Keratinocyte (primary cell): Measurements from ENCODE around the gene CEP85. TPM values are rescaled to one million over a fixed set of nuclear protein-coding genes. Genes with fewer than 3 reads are reported as not detected.
A peak's percentile ranks its signal among the peaks of the same experiment; 100 is the strongest.

Experiments used
- DNase-seq: peaks from one replicate; pipeline ENCODE4 v3.0.0-alpha.2; 2011; ENCODE audit warnings: low read depth, missing footprints, low spot score
- FAIRE-seq: peaks from 2 replicates; lab custom pipeline; 2011; peaks lifted over from hg19 to GRCh38; lab: Jason Lieb, UNC
- H2AFZ ChIP-seq: 2 replicates; pipeline ENCODE4 v1.6.0; 2012; ENCODE audit warnings: low read length, control low read depth, inconsistent platforms; ENCODE audit not compliant: control insufficient read depth
- H3K27ac ChIP-seq: 2 replicates; pipeline ENCODE4 v1.5.1; 2011; ENCODE audit warnings: low read length; ENCODE audit not compliant: control insufficient read depth, insufficient read depth
- H3K27me3 ChIP-seq: 3 replicates; pipeline ENCODE4 v1.6.0; 2011; ENCODE audit warnings: low read length; ENCODE audit not compliant: control insufficient read depth, insufficient read depth; ENCODE audit errors: extremely low read depth
- H3K36me3 ChIP-seq, 2 experiments: 2 replicates in 1 of 2; 3 replicates in 1 of 2; pipeline ENCODE4 v1.5.1; 2011; ENCODE audit warnings: low read length in 2 of 2, mild to moderate bottlenecking in 1 of 2; ENCODE audit not compliant: control insufficient read depth in 2 of 2, insufficient read depth in 2 of 2; ENCODE audit errors: extremely low read depth in 1 of 2
- H3K4me1 ChIP-seq: 3 replicates; pipeline ENCODE4 v1.5.1; 2011; ENCODE audit warnings: low read length; ENCODE audit not compliant: control insufficient read depth, insufficient read depth; ENCODE audit errors: extremely low read depth
- H3K4me2 ChIP-seq: 3 replicates; pipeline ENCODE4 v1.6.0; 2011; ENCODE audit warnings: low read depth, low read length; ENCODE audit not compliant: control insufficient read depth, insufficient read depth; ENCODE audit errors: extremely low read depth
- H3K4me3 ChIP-seq, 3 experiments: fragments of 200-600 bp in 1 of 3; sonication (generic) in 1 of 3; 2 replicates in 2 of 3; 3 replicates in 1 of 3; pipeline ENCODE4 v1.5.1; 2011 to 2016; ENCODE audit warnings: low read length in 3 of 3, mild to moderate bottlenecking in 3 of 3, control low read depth in 2 of 3, inconsistent platforms in 1 of 3, low read depth in 1 of 3, mixed read lengths in 1 of 3, mixed run types in 1 of 3, moderate library complexity in 1 of 3; ENCODE audit not compliant: control insufficient read depth in 2 of 3, insufficient read depth in 2 of 3; ENCODE audit errors: extremely low read depth in 1 of 3
- H3K79me2 ChIP-seq: 2 replicates; pipeline ENCODE4 v1.6.0; 2012; ENCODE audit warnings: low read length; ENCODE audit not compliant: control insufficient read depth, insufficient read depth
- H3K9ac ChIP-seq: 3 replicates; pipeline ENCODE4 v1.6.0; 2011; ENCODE audit warnings: low read length; ENCODE audit not compliant: control insufficient read depth, insufficient read depth; ENCODE audit errors: extremely low read depth
- H3K9me1 ChIP-seq: 3 replicates; pipeline ENCODE4 v1.6.0; 2011; ENCODE audit warnings: low read length; ENCODE audit not compliant: control insufficient read depth, insufficient read depth; ENCODE audit errors: extremely low read depth
- H3K9me3 ChIP-seq: 2 replicates; pipeline ENCODE4 v1.5.1; 2012; ENCODE audit warnings: low read depth, low read length; ENCODE audit not compliant: control insufficient read depth
- H4K20me1 ChIP-seq: 3 replicates; pipeline ENCODE4 v1.6.0; 2011; ENCODE audit warnings: low read length; ENCODE audit not compliant: control insufficient read depth, insufficient read depth; ENCODE audit errors: extremely low read depth
- CTCF ChIP-seq, 3 experiments: IDR thresholded peaks in 1 of 3; conservative IDR thresholded peaks in 1 of 3; optimal IDR thresholded peaks in 1 of 3; 2 replicates in 2 of 3; 3 replicates in 1 of 3; pipeline versions ENCODE3 to v1.5.1; 2011; ENCODE audit warnings: low read length in 3 of 3, mild to moderate bottlenecking in 3 of 3, moderate library complexity in 2 of 3, control low read depth in 1 of 3, inconsistent platforms in 1 of 3; ENCODE audit not compliant: insufficient read depth in 2 of 3; ENCODE audit errors: extremely low read depth in 1 of 3
- EZH2 ChIP-seq: IDR thresholded peaks from one replicate; pipeline ENCODE4 v1.6.1; 2012; ENCODE audit warnings: inconsistent platforms, mild to moderate bottlenecking, low read length, moderate library complexity
- dilution Hi-C: fragments of 300-500 bp; cut with MboI; formaldehyde crosslinking; loops from one replicate; pipeline ENCODE4 v1.7.0; 2020; ENCODE audit warnings: low sequenced_read_pairs; ENCODE audit not compliant: extremely low pct_ligation_motif_present
- polyA plus RNA-seq, 5 experiments: library from polyadenylated mRNA; depleted of rRNA in 3 of 5; stranded (reverse) in 3 of 5; stranded (forward) in 1 of 5; unstranded in 1 of 5; fragments of >200 nt; gene quantifications; 1 replicate in 1 of 5; 2 replicates in 3 of 5; 3 replicates in 1 of 5; pipeline versions ENCODE4 v1.2.1 to v1.2.3, GENCODE V29; 2011 to 2012; ENCODE audit warnings: missing spikeins in 2 of 5, low read depth in 1 of 5, low replicate concordance in 1 of 5

Gene CEP85
- polyA plus RNA-seq, 1 donor (not counting 4 experiments of a cell fraction or from before 2014, with no cell fraction given), result 17.0 TPM

- Histone ChIP-seq H3K27ac (no peak overlapping the region), H3K36me3 (peaks cover 17 to 27% of the 10 kb centered on the region in 2 experiments), H4K20me1 (peaks cover 14% of the 10 kb centered on the region), H3K9me1 (peaks cover 3% of the 10 kb centered on the region), H3K9me3 (no peaks in the 10 kb centered on the region), H3K4me3 (no peak overlapping the region), H3K27me3 (no peaks in the 10 kb centered on the region), H3K79me2 (peaks cover 21% of the 10 kb centered on the region), H3K4me2 (no peak overlapping the region), H3K9ac (no peak overlapping the region), H2AFZ (no peak overlapping the region), H3K4me1 (peaks cover 49% of the 10 kb centered on the region)
- no peak for FAIRE-seq
- TF ChIP-seq CTCF (optimal IDR thresholded peaks at IDR 0.05 in 1 of 3, IDR thresholded peaks at IDR 0.05 in 1 of 3, conservative IDR thresholded peaks at IDR 0.05 in 1 of 3; ENCODE audit: extremely low read depth in 1 of 3, insufficient read depth in 2 of 3, low read length in 3 of 3) (no peak), EZH2 (no peak)
- dilution Hi-C loops, result no loop called here
- DNase-seq, result no peak
Measured at GRCh38 chr1:26283279-26283853, 49.4 kb downstream of the CEP85 start.

GRCh38 chr1:26283871-26284596 is 50.0 kb downstream of the CEP85 start:
- Histone ChIP-seq H3K4me2 (peak overlapping the region; percentile 41), H2AFZ (no peak overlapping the region), H3K4me3 (no peak overlapping the region), H3K9me1 (peaks cover 3% of the 10 kb centered on the region), H3K9ac (no peak overlapping the region), H3K27ac (peak overlapping the region; percentile 36), H3K27me3 (no peaks in the 10 kb centered on the region), H3K36me3 (peaks cover 17 to 27% of the 10 kb centered on the region in 2 experiments), H3K4me1 (peaks cover 48% of the 10 kb centered on the region), H4K20me1 (peaks cover 14% of the 10 kb centered on the region), H3K79me2 (peaks cover 21% of the 10 kb centered on the region), H3K9me3 (no peaks in the 10 kb centered on the region)
- FAIRE-seq (no peak), DNase-seq (no peak)
- no peak for TF ChIP-seq CTCF (optimal IDR thresholded peaks at IDR 0.05 in 1 of 3, IDR thresholded peaks at IDR 0.05 in 1 of 3, conservative IDR thresholded peaks at IDR 0.05 in 1 of 3; ENCODE audit: extremely low read depth in 1 of 3, insufficient read depth in 2 of 3, low read length in 3 of 3)
- no peak for TF ChIP-seq EZH2
- dilution Hi-C loops, result no loop called here
